ENCODE results near the gene LSM12. TPM values are rescaled to one million over a fixed set of nuclear protein-coding genes. Genes with fewer than 3 reads are reported as not detected.
A peak's percentile ranks its signal among the peaks of the same experiment; 100 is the strongest.
"Not testable (repeated sequence)": the region's sequence is repeated elsewhere in the genome, so short reads cannot be mapped to it uniquely, and the experiment has no call there.

Gene LSM12
- total RNA-seq, 1 donor from 2014 or later = 35.4 TPM

DNA sequence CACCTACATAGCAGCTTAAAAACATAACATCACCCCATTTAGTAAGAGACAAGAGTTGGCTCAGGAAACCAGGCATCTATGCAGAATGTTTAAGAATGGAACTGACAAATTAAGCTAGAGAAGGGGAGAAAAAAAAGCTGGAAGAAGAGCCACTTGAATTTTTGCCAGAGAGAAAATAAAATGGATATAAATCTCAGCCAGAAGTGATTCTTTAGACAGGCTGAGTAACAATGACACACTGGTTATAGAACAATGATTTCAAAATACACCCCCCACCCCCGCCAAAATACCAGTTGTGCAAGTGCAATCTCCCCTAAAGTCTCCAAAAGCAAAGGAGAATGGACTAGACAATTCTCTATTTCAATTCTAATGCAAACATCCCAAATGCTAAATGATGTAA, 22.4 kb downstream of the LSM12 start:
- no peak for DNase-seq (ENCODE audit: low read depth, low spot score)

GRCh38 chr17:44043272-44043696, 23.2 kb downstream of the LSM12 start:
- no peak for DNase-seq (ENCODE audit: low read depth, low spot score)

DNA sequence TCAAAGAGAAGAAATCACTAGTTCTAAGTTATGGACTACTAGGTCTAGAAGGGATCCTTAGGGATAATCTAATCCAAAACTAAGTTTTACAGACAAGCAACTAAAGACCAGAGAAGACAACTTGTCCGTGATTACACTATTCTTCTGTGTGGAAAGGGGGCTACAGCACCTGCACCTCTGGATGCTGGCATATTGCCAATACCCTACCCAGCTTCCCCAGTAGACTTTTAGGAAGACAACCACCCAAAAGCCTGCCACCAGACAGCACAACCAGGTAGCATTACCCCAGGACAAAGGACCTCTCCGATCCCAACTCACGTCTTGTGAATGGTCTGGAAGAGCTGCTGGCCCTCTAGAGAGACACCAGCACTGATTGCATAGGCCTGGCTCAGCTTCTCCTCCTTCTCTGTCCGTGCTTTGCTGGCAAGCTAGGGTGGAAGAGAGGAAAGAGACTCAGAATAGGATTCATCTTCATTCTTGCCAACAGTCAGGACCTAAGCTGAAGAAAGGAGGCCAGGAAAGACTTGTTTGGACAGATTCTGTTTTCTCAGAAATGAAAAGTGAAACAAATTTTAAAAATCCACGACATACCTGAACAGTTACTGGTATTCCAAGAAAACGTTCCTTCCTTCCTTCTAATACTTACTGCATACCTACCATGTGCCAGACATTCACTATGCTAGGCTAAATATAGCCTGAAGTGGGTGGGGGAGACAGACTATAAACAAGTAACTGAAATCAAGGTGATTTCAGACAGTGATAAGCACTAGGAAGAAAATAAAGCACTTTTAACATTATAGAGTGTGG, 26.4 kb downstream of the LSM12 start:
- no peak for DNase-seq (ENCODE audit: low read depth, low spot score)

- DNase-seq (ENCODE audit: low read depth, low spot score) = no peak
Measured at GRCh38 chr17:44038604-44039011, 27.9 kb downstream of the LSM12 start.

- no peak for DNase-seq (ENCODE audit: low read depth, low spot score)
Measured at GRCh38 chr17:44037471-44037870, 29.0 kb downstream of the LSM12 start.

- not testable (repeated sequence) for DNase-seq (ENCODE audit: low read depth, low spot score)
Measured at GRCh38 chr17:44034688-44035087, 31.8 kb downstream of the LSM12 start.

- no peak for DNase-seq (ENCODE audit: low read depth, low spot score)
Measured at GRCh38 chr17:44033861-44034408, 32.5 kb downstream of the LSM12 start.

DNA sequence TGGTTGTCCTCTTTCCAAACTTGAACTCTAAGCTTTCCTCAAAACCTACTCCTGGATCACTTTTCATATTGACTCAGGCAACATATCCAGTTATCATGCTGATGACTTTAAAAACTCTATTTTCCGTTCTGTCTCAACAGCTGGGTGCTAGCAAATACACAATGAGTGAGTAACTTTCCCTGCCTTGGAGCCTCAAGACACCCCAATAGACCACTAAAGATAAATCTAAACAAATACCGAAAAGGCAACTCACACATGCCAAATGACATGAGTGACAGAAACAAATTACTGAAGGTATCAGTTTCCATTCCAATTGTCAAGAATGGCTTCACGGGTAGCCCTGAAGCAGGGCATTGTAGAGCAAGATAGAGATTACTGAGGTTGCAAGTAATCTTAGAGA, 36.0 kb downstream of the LSM12 start:
- DNase-seq (ENCODE audit: low read depth, low spot score) = no peak

DNA sequence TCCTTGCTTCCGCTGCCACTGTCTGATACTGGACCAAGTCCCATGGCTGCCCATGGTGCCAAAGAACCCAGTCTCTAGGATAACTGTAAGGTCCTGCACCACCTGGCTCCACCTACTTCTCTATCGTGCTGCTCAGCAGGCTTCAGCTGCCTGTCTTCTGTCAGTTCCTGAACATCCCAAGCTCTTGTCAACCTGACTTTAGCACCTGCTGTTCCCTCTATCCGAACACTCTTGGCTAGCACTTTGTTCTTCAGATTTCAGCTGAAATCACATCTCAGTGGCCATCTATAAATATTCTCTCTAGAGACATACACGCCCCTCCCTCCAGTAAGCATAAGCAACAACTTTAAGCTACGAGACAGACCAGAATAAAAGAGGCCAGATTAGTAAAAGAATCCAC, 36.7 kb downstream of the LSM12 start:
- no peak for DNase-seq (ENCODE audit: low read depth, low spot score)

DNA sequence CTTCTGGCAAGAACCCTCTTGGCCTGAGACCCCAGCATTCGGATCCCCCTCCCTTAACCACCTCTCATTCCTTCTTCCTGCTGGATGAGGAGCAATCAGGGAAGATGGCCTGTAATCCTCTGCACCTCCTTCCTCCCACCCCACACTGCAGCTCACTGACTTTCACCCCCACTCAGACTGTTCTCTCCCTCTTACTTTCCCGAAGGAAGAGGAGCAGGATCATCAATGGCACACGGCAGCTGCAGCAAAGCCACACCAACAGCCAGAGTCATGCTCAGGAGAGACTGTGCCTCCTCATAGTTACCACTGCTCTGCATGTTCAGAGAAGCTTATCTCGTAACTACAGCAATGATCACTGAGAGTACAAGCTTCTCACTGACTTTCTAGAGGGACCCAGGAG, 41.6 kb downstream of the LSM12 start:
- DNase-seq (ENCODE audit: low read depth, low spot score) = no peak

- DNase-seq (ENCODE audit: low read depth, low spot score) = no peak
Measured at GRCh38 chr17:44024271-44024663, 42.2 kb downstream of the LSM12 start.

DNA sequence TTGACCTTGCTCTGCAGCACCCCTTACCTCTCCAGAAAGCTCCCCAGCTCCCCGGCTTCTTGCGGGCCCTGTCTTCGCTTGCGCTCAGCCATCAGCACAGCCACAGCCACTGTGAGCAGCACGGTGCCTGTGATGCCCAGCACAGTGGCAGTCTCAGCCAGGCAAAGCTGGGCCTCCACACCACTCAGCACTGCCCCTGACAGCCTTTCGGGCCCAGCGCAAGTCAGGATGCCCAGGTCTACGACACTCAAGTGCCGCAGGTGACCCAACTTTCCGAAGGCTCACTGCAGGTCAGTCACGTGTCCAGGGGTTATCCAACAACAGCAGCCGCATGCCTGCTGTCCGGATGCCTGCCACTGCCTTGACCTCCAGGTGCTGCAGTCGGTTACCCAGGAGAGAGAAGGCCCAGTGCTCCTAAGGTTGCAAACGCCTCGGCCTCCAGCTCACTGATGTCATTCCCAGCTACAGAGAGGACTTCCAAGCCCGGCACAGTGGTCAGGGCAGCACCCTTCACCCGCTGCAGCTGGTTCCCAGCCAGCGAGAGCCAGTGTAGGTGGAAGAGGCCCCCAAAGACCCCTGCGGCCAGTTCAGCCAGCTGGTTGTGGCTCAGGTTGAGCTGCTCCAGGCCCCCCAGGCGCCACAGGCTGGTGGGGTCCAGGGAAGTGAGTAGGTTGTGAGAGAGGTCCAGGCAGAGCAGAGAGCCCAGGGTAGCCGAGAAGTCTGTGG, 42.8 kb downstream of the LSM12 start:
- no peak for DNase-seq (ENCODE audit: low read depth, low spot score)

DNA sequence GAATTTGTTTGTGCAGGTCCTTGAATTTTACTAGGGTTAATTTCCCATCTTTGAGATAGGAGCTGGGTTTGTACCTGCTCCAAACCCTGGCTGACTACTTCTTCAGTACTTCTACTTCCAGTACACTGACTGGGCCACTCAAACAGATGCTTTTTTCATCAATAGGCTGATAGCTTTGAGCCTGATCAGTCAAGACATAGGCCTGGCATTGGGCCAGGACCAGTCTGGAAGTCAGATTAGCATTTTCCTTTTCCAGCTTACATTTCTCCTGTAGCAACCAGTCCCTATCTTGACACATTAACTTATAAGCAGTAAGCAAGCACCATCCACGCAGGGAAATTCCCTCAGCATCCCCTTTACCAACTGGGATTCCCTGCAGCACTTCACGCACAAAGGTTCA, 44.2 kb downstream of the LSM12 start:
- DNase-seq (ENCODE audit: low read depth, low spot score) = no peak

GRCh38 chr17:44021227-44021626, 45.2 kb downstream of the LSM12 start:
- not testable (repeated sequence) for DNase-seq (ENCODE audit: low read depth, low spot score)

GRCh38 chr17:44014437-44015172, 51.9 kb downstream of the LSM12 start, which contains the start of gene TMEM101:
Gene TMEM101 (minus strand): TSS chr17:44014963. CDS start chr17:44014952, 11 bp downstream.
- peak; percentile 69 for DNase-seq (ENCODE audit: low read depth, low spot score)

DNA sequence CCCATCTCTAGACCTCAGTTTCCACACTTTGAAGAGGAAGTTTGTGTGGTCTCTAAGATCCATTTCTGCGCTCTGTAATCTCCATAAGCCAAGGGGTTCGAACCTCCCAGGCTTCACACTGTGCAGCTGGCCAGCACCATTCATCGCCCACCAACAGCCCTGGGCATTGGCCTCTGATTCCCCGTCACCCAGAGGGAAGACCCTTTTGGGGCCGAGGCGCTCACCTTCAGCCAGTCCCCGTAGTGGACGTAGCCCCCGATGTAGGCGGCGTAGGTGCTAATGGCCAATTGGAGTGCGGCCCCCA, 52.4 kb downstream of the LSM12 start:
- no peak for DNase-seq (ENCODE audit: low read depth, low spot score)

GRCh38 chr17:44012874-44013273, 53.6 kb downstream of the LSM12 start:
- no peak for DNase-seq (ENCODE audit: low read depth, low spot score)

GRCh38 chr17:44012391-44012790, 54.1 kb downstream of the LSM12 start:
- DNase-seq (ENCODE audit: low read depth, low spot score) = no peak

DNA sequence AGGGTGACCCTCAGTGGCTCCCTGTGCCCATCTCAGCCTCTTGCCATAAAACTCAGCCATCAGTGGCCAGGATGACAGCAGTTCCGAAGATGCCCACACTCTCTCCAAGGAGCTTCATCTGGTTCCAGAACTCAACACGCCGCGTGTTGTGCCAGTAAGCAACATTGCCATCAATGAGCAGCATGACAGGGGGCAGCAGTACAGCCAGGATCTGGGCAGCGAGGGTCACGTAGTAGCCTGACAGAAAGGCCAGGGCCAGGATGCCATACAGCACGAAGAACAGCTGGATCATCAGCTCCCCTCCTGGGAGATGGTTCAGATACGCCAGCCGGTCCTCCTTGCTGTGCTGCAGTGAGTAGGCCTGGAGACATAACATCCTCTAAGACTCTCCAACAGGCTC, 54.6 kb downstream of the LSM12 start:
- no peak for DNase-seq (ENCODE audit: low read depth, low spot score)

DNA sequence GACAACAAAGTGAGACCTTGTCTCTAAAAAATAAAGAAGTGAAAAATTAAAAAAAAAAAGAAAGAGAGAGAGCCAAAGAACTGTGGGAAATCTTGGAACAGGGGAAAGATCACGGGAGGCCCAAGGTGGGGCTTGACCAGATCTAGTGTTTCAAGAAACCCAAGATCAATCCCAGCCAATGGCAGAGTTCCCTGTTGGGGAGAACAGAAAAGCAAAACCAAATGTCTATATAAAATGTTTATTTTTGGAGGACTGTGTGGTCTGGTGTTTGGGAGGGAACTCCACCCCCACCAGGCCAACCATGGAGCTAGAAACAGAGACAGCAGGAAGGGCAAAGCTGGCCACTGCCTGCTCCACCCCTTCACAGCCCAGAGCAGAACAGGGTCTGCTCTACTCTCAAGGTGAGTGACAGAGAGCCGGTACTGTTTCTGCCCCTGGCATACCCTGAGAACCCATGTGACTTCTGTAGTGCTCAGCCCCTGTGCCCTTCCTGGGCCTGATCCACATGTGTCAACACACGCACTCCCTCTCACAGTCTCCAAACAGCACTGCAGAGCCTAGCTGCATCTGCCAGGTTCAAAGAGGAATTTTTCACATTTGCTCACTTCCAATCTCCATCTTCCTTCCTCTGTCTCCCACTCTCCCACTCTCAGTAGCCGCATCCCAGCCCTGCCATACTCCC, 55.4 kb downstream of the LSM12 start:
- no peak for DNase-seq (ENCODE audit: low read depth, low spot score)

GRCh38 chr17:44008205-44008909, 58.1 kb downstream of the LSM12 start:
- no peak for DNase-seq (ENCODE audit: low read depth, low spot score)

Data from pulmonary artery endothelial cell (primary cell).